HepG2 (cell line): Measurements from ENCODE around the gene ZG16. TPM values are rescaled to one million over a fixed set of nuclear protein-coding genes. Genes with fewer than 3 reads are reported as not detected.

Source experiments
- ARID3A ChIP-seq: IDR thresholded peaks from 2 replicates; pipeline ENCODE4 v1.6.1; 2012; ENCODE audit warnings: low read depth, low read length, improper control_type of control experiment
- ATF2 ChIP-seq: sonication (generic); formaldehyde crosslinking; IDR thresholded peaks from 2 replicates; pipeline ENCODE4 v1.4.0; 2020; ENCODE audit warnings: missing genetic modification reagents
- ATF5 ChIP-seq: sonication (generic); formaldehyde crosslinking; IDR thresholded peaks from 2 replicates; pipeline ENCODE4 v1.4.0; 2020; ENCODE audit warnings: mild to moderate bottlenecking, low read depth, missing genetic modification reagents
- FOXK1 ChIP-seq: sonication (generic); formaldehyde crosslinking; IDR thresholded peaks from 2 replicates; pipeline ENCODE4 v1.4.0; 2020; ENCODE audit warnings: low read depth, missing genetic modification reagents, borderline replicate concordance
- HMGA1 ChIP-seq: sonication (generic); formaldehyde crosslinking; conservative IDR thresholded peaks from 2 replicates; pipeline ENCODE4 v1.4.0; 2020; ENCODE audit warnings: missing genetic modification reagents
- HNF1B ChIP-seq: sonication (generic); formaldehyde crosslinking; IDR thresholded peaks from 2 replicates; pipeline ENCODE4 v1.5.1; 2020; ENCODE audit warnings: mild to moderate bottlenecking, moderate library complexity, missing genetic modification reagents
- POLR2AphosphoS5 ChIP-seq: IDR thresholded peaks from 2 replicates; pipeline ENCODE4 v1.6.1; 2012; ENCODE audit warnings: low read depth, low read length
- RAD21 ChIP-seq: fragments of 450-650 bp; formaldehyde crosslinking; IDR thresholded peaks from 2 replicates; pipeline ENCODE4 v1.5.0; 2020; ENCODE audit warnings: mild to moderate bottlenecking
- RARG ChIP-seq: sonication (generic); formaldehyde crosslinking; IDR thresholded peaks from 2 replicates; pipeline ENCODE4 v1.4.0; 2020; ENCODE audit warnings: low read depth, mild to moderate bottlenecking, missing genetic modification reagents
- REST ChIP-seq, 2 experiments: IDR thresholded peaks; 2 replicates each; pipeline ENCODE4 v1.6.1; 2011 to 2012; ENCODE audit warnings: low read length in 2 of 2, borderline replicate concordance in 1 of 2, low read depth in 1 of 2, mild to moderate bottlenecking in 1 of 2, moderate library complexity in 1 of 2
- SP1 ChIP-seq, 2 experiments: fragments of 450-650 bp in 1 of 2; sonication (generic) in 1 of 2; formaldehyde crosslinking in 1 of 2; IDR thresholded peaks; 2 replicates each; pipeline versions ENCODE4 v1.4.0 to v1.6.1; 2016 to 2020; ENCODE audit warnings: missing genetic modification reagents in 1 of 2
- TEAD2 ChIP-seq: sonication (generic); formaldehyde crosslinking; IDR thresholded peaks from 2 replicates; pipeline ENCODE4 v1.9.0; 2021; ENCODE audit warnings: missing genetic modification reagents
- TGIF2 ChIP-seq: IDR thresholded peaks from 2 replicates; pipeline ENCODE4 v1.6.1; 2016; ENCODE audit warnings: control low read depth, missing compliant biosample characterization
- TP53 ChIP-seq: sonication (generic); formaldehyde crosslinking; conservative IDR thresholded peaks from 2 replicates; pipeline ENCODE4 v1.4.0; 2020; ENCODE audit warnings: missing genetic modification reagents
- ZNF460 ChIP-seq: sonication (generic); formaldehyde crosslinking; IDR thresholded peaks from 2 replicates; pipeline ENCODE4 v1.5.1; 2020; ENCODE audit warnings: missing genetic modification reagents, mild to moderate bottlenecking, borderline replicate concordance
- ZNF484 ChIP-seq: sonication (generic); formaldehyde crosslinking; IDR thresholded peaks from 2 replicates; pipeline ENCODE4 v1.5.1; 2020; ENCODE audit warnings: mild to moderate bottlenecking, low read depth, missing genetic modification reagents, borderline replicate concordance
- ZNF570 ChIP-seq: sonication (generic); formaldehyde crosslinking; IDR thresholded peaks from 2 replicates; pipeline ENCODE4 v1.4.0; 2020; ENCODE audit warnings: mild to moderate bottlenecking, missing genetic modification reagents, borderline replicate concordance
- ZNF770 ChIP-seq: sonication (generic); formaldehyde crosslinking; IDR thresholded peaks from 2 replicates; pipeline ENCODE4 v1.5.0; 2020; ENCODE audit warnings: mild to moderate bottlenecking, missing genetic modification reagents
- ZNF782 ChIP-seq: sonication (generic); formaldehyde crosslinking; IDR thresholded peaks from 2 replicates; pipeline ENCODE4 v1.4.0; 2020; ENCODE audit warnings: missing genetic modification reagents, mild to moderate bottlenecking, borderline replicate concordance
- polyA plus RNA-seq, 8 experiments: library from polyadenylated mRNA; depleted of rRNA in 3 of 8; stranded (reverse) in 7 of 8; unstranded in 1 of 8; fragments of >200 nt; fragmentation: Illumina TruSeq in 4 of 8; extraction: Trizol in 4 of 8; gene quantifications; 2 replicates each; pipeline versions ENCODE4 v1.2.1 to v1.2.3, GENCODE V29; 2011 to 2016; ENCODE audit warnings: low read depth in 4 of 8, missing spikeins in 1 of 8, mixed read lengths in 1 of 8; ENCODE audit not compliant: insufficient read depth in 1 of 8
- total RNA-seq, 5 experiments: library from RNA; depleted of rRNA; stranded (reverse); fragments of >200 nt; fragmentation: Illumina TruSeq; extraction: Trizol; gene quantifications; 2 replicates each; pipeline ENCODE4 v1.2.3, GENCODE V29; 2016; ENCODE audit warnings: low read depth in 1 of 5

The ZG16 gene
- total and polyA plus RNA-seq, 2 of the 13 experiments (the other 11 are each of a cell fraction or from before 2014, with no cell fraction given): 0.04 to 0.07 TPM

- TF ChIP-seq ZNF770 (CRISPR knock-in tag): peak; percentile 89
- TF ChIP-seq ATF5 (CRISPR knock-in tag): peak; percentile 4; the same call in 1 of the 2 replicates
- no peak for TF ChIP-seq ATF2 (CRISPR knock-in tag)
- TF ChIP-seq TP53 (CRISPR knock-in tag): peak; percentile 59; the same call in 1 of the 2 replicates
- TF ChIP-seq ZNF782: no peak
- TF ChIP-seq ARID3A: no peak; the same call in 1 of the 2 replicates
- no peak for TF ChIP-seq RARG
- no peak for TF ChIP-seq ZNF570 (CRISPR knock-in tag)
- TF ChIP-seq TEAD2: no peak
- no peak for TF ChIP-seq ZNF484 (CRISPR knock-in tag)
- no peak for TF ChIP-seq ZNF460
- no peak for TF ChIP-seq RAD21
- no peak for TF ChIP-seq POLR2AphosphoS5
- TF ChIP-seq HMGA1 (CRISPR knock-in tag): no peak
- TF ChIP-seq SP1 (IDR thresholded peaks at IDR 0.05): no peak
- TF ChIP-seq SP1 (CRISPR knock-in tag; IDR thresholded peaks at IDR 0.05): no peak
- no peak for TF ChIP-seq FOXK1 (CRISPR knock-in tag)
- TF ChIP-seq REST (IDR thresholded peaks at IDR 0.05; ENCODE audit: borderline replicate concordance in 1 of 2, low read depth in 1 of 2, low read length in 2 of 2): no peak
- no peak for TF ChIP-seq HNF1B (CRISPR knock-in tag)
- no peak for TF ChIP-seq TGIF2
Observed at GRCh38 chr16:29789775-29790182, 11.7 kb downstream of the ZG16 start (continued).
